ENCODE data around the gene PRR35.

PRR35 gene

GRCh38 chr16:561957-562938, 2.1 kb downstream of the PRR35 start:
- Histone ChIP-seq H3K4me3 (no peak overlapping the region), H3K27ac (no peak overlapping the region)
- TF ChIP-seq CTCF (IDR thresholded peaks at IDR 0.05), result no peak
- no peak for DNase-seq (ENCODE audit: low spot score)

GRCh38 chr16:563072-563644, 3.0 kb downstream of the PRR35 start:
- H3K4me3 ChIP-seq, result no peak overlapping the region
- no peak overlapping the region for H3K27ac ChIP-seq
- no peak for DNase-seq (ENCODE audit: low spot score)
- no peak for TF ChIP-seq CTCF (IDR thresholded peaks at IDR 0.05)

- DNase-seq (ENCODE audit: low spot score), result no peak
- no peak for TF ChIP-seq CTCF (IDR thresholded peaks at IDR 0.05)
- Histone ChIP-seq H3K27ac (no peak overlapping the region), H3K4me3 (no peak overlapping the region)
Measured at GRCh38 chr16:564690-565418, 4.7 kb downstream of the PRR35 start.

GRCh38 chr16:565419-566330, 5.5 kb downstream of the PRR35 start:
- TF ChIP-seq CTCF (IDR thresholded peaks at IDR 0.05), result no peak
- Histone ChIP-seq H3K4me3 (peak overlapping the region; percentile 54), H3K27ac (no peak overlapping the region)
- DNase-seq (ENCODE audit: low spot score), result no peak

- no peak for TF ChIP-seq CTCF (IDR thresholded peaks at IDR 0.05)
- H3K27ac ChIP-seq, result peak within 1 kb of the TSS in 1 of 2 donors; percentile 48
- DNase-seq (ENCODE audit: low spot score), result no peak
- peak within 1 kb of the TSS; percentile 54 for H3K4me3 ChIP-seq
Measured at GRCh38 chr16:566475-567372, 6.5 kb downstream of the PRR35 start, which contains the start of gene NHLRC4. Gene NHLRC4, plus strand, starts transcription at chr16:567005. Its CDS starts 1,043 bp downstream, at chr16:568048.

Data from coronary artery (tissue), 2 donors.